ENCODE data around the gene SDC4.

GRCh38 chr20:45387274-45387673 is 39.0 kb upstream of the SDC4 start:
- TF ChIP-seq CTCF (IDR thresholded peaks at IDR 0.05): no peak
- TF ChIP-seq POLR2A (IDR thresholded peaks at IDR 0.05): no peak
